AG10803 (cell line): ENCODE data around the gene TTLL11.
"Not testable (repeated sequence)": the region's sequence is repeated elsewhere in the genome, so short reads cannot be mapped to it uniquely, and the experiment has no call there.

ENCODE experiments used
- DNase-seq: peaks from one replicate; pipeline ENCODE4 v3.0.0; 2010; ENCODE audit warnings: low read depth
- H3K4me3 ChIP-seq: 2 replicates; pipeline ENCODE4 v1.5.1; 2011; ENCODE audit warnings: mild to moderate bottlenecking, low read length, control low read depth
- CTCF ChIP-seq: conservative IDR thresholded peaks from 2 replicates; pipeline ENCODE4 v1.5.1; 2011; ENCODE audit warnings: mild to moderate bottlenecking, low read length, control low read depth, inconsistent platforms

Gene TTLL11

DNA sequence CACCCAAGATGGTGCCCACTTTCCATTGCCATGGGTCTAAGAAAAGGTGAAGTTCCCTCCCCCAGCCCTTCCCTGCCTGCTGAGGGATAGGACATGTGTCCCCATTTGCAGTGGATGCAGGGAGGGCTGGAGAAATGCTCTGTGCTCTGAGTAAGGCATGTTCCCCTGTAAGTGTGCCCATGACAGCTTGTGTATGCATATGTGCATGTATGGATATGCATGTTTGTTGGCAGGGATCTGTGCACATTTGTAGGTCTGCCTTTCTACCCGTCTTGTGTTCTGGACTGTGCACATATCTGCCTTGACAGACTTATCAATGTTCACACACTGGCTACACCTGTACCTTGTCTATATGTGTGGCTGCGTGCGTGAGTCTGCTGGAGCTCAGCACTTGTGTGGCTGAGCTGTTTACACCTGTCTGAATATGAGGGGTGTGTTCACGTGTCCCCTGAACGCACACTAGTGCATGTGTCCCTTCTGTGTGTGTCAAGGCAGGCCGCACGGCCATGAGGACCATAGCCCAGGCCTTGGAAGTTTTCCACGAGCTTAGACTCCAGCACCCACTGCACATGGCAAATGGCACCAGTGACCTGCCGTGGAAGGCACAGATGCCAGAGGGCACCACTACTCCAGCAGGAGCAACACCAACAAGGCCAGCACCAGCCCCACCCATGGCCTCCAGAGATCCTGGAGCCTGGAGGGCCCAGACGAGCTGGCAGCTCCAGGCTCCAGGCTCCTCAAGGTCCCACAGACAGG, 27.4 kb upstream of the TTLL11 start:
- TF ChIP-seq CTCF = no peak

DNA sequence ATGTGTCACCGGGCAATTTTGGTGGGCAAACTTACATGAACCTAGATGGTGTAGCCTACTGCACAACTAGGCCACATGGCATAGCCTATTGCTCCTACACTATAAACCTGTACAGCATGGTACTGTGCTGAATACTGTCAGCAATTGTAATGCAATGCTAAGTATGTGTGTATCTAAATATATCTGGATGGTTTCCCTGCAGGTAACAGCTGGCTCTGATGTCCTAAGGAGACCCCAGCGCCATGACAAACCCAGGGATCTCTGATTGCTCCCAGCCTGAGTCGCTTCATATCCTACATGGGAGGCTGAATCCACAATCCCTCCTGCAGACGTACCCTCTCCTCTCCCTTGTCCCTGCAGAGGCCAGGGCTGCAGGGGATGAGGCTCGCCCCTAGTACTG, 26.6 kb upstream of the TTLL11 start:
- DNase-seq = no peak
- no peak overlapping the region for H3K4me3 ChIP-seq
- TF ChIP-seq CTCF = no peak

More for the DNA sequence above, 27.4 kb upstream of the TTLL11 start:
- no peak overlapping the region for H3K4me3 ChIP-seq
- no peak for DNase-seq

GRCh38 chr9:122119166-122119521, 26.0 kb upstream of the TTLL11 start:
- no peak overlapping the region for H3K4me3 ChIP-seq
- DNase-seq = no peak
- TF ChIP-seq CTCF = no peak

DNA sequence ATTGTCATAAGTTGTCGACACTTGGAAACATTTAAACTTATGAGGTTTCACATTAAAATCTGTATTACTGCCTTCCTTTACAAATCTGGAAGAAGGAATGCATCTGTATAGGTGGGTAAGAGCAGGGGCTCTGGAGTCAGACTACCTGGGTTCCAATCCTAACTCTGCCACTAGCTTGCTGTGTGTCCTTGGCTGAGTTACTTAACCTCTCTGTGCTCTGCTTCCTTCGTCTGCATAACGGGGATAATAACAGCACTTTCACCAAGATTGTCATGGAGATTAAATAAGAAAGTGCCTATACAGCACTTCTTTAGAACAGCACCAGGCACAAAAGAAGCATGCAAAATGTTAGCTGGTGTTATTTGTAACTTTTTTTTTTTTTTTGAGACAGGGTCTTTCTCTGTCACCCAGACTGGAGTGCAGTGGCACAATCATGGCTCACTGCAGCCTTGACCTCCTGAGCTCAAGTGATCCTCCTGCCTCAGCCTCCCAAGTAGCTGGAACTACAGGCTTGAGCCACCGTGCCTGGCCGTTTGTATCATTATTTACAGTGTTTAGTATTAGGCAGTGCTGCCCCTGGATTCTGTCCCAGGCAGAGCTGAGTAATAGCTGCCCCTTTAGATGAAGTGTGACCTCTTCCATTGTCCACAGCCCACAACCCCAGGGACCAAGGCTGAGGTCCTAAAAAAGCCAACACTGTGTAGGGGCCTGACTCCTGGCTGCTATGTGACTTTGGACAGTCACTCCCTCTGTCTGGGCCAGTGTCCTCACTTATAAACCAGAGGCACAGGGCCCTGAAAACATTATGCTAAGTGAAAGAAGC, 25.4 kb upstream of the TTLL11 start:
- no peak for TF ChIP-seq CTCF
- DNase-seq = no peak
- no peak overlapping the region for H3K4me3 ChIP-seq

DNA sequence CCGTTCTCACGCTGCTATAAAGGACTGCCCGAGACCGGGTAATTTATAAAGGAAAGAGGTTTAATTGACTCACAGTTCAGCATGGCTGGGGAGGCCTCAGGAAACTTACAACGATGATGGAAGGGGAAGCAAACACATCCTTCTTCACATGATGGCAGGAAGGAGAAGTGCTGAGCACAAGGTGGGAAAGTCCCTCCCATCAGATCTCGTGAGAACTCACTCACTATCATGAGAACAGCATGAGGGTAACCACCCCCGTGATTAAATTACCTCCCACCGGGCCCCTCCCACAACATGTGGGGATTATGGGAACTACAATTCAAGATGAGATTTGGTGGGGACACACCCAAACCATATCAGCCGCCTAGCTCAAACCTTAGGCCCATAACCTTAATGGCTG, 24.1 kb upstream of the TTLL11 start:
- not testable (repeated sequence) for H3K4me3 ChIP-seq, DNase-seq

DNA sequence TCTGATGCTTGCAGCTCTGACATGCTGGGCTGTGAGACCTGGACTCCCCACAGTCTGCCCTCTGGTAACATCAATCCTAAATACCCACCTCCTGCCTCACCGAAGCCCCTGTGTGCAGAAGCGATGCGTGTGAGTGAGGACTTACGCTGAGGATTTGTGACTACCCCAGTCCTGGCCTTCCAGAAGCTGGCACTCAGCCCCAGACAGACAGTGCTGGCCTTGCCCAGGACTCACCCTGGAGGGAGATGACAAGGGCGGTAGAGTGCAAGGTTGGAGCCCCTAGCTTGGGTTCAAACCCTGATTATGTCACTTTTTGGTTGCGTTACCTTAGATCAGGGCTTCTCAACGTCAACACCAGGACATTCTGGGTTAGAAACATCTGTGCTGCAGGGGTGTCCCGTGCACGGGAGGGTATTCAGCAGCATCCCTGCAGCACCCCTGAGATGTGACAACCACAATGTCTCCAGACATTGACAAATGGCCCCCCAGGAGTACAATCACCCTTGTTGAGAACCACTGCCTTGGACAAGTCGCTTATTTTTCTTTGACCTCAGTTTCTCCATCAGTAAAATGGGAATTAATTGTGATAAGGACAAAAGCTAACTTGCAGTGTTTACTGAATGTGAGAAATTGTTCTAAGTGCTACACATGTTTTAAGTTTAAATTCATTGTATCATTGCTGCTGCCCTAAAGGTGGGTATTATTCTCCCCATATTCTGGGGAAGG, 23.5 kb upstream of the TTLL11 start:
- no peak overlapping the region for H3K4me3 ChIP-seq
- no peak for TF ChIP-seq CTCF
- no peak for DNase-seq

DNA sequence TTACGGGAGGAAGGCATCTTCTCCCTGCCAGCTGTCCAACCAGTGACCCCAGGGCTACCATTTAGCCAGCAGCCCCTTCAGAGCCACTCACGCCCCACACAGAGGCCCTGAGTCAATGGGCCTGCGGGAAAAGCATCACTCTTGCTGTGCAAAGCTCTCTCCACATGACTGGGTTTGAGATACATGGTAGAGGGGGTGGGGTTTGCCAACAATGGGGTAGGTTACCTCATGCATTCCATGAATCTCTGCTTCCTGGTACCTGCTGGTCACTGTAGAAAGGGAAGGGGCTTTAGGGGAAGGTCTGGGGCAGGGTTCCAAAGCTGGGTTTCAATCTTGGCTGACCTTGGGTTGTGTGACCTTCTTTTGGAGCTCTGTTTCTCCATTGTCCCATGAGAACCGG, 22.9 kb upstream of the TTLL11 start:
- DNase-seq = no peak
- H3K4me3 ChIP-seq = no peak overlapping the region
- TF ChIP-seq CTCF = no peak
